ENCODE results near the gene ACSBG1.

DNA sequence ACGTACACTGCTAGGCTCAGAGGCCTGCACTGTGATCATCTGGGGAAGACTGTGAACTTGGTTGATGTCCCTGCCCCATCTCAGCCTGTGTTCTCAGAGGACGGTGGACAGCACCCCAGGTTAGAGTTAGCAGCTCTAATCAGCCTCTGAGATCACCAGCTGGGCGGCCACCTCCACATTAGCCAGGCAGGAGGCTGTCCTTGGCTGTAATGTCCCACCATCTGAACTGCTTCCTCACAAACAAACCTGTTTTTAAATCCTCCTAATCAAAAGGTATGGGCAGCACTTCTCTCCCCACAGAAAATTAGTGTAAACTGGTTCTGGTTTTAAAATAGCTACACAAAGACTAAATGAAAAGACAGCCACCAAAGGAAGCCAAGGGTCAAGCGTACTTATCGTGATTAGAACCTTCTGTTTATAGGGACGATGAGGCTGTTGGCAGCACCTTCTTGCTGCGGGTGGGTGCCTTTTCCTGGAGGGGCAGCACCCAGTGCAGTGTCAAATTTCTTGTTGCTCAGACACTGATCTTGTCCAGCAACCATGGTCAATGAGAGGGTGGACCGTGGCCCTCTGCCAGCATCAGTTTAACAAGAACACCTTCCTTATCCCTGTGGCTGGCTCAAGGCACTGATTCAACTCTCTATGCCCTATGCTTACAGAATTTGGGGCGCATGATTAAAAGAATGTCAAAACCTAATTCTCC lies 24.6 kb downstream of the ACSBG1 start:
- no peak for TF ChIP-seq EZH2 (IDR thresholded peaks at IDR 0.05; ENCODE audit: insufficient read depth, poor library complexity, severe bottlenecking)
- TF ChIP-seq EZH2phosphoT487 (IDR thresholded peaks at IDR 0.05; ENCODE audit: insufficient read depth, low read depth), result no peak

All from GM23248 (cell line).